HEK293 (cell line): ENCODE measurements around the gene ITSN1.

Experiments
- ATF2 ChIP-seq: fragments of 450-650 bp; formaldehyde crosslinking; IDR thresholded peaks from 2 replicates; pipeline ENCODE4 v1.5.1; 2016; ENCODE audit warnings: missing biosample characterization, missing genetic modification characterization, low read depth
- MEIS1 ChIP-seq: sonication (generic); formaldehyde crosslinking; IDR thresholded peaks from 2 replicates; pipeline ENCODE4 v1.8.1; 2022; ENCODE audit warnings: missing genetic modification reagents, mild to moderate bottlenecking, borderline replicate concordance
- PRDM2 ChIP-seq: fragments of 450-650 bp; formaldehyde crosslinking; IDR thresholded peaks from 2 replicates; pipeline ENCODE4 v1.5.1; 2016; ENCODE audit warnings: missing biosample characterization, missing genetic modification characterization, borderline replicate concordance
- RBAK ChIP-seq: fragments of 450-650 bp; formaldehyde crosslinking; IDR thresholded peaks from 2 replicates; pipeline ENCODE4 v1.5.1; 2016; ENCODE audit warnings: missing biosample characterization, missing genetic modification characterization
- ZIC2 ChIP-seq: fragments of 450-650 bp; formaldehyde crosslinking; IDR thresholded peaks from 2 replicates; pipeline ENCODE4 v1.5.1; 2016; ENCODE audit warnings: missing biosample characterization, missing genetic modification characterization
- ZNF140 ChIP-seq: fragments of 450-650 bp; formaldehyde crosslinking; IDR thresholded peaks from 2 replicates; pipeline ENCODE4 v1.5.1; 2016; ENCODE audit warnings: missing biosample characterization, missing genetic modification characterization
- ZNF280D ChIP-seq: fragments of 450-650 bp; formaldehyde crosslinking; IDR thresholded peaks from 2 replicates; pipeline ENCODE4 v1.5.1; 2016; ENCODE audit warnings: missing biosample characterization, missing genetic modification characterization
- ZNF426 ChIP-seq: fragments of 450-650 bp; formaldehyde crosslinking; IDR thresholded peaks from 2 replicates; pipeline ENCODE4 v1.5.1; 2017; ENCODE audit warnings: missing biosample characterization, missing genetic modification characterization, mild to moderate bottlenecking, inconsistent platforms, moderate library complexity
- ZNF473 ChIP-seq: fragments of 450-650 bp; formaldehyde crosslinking; IDR thresholded peaks from 2 replicates; pipeline ENCODE4 v1.5.1; 2017; ENCODE audit warnings: missing biosample characterization, missing genetic modification characterization
- ZNF488 ChIP-seq: fragments of 450-650 bp; formaldehyde crosslinking; IDR thresholded peaks from 2 replicates; pipeline ENCODE4 v1.5.1; 2016; ENCODE audit warnings: missing biosample characterization, missing genetic modification characterization
- ZNF549 ChIP-seq: fragments of 450-650 bp; IDR thresholded peaks from 2 replicates; pipeline ENCODE4 v1.5.1; 2018; ENCODE audit warnings: missing biosample characterization, missing genetic modification characterization, mild to moderate bottlenecking, inconsistent platforms, moderate library complexity
- ZNF660 ChIP-seq: fragments of 450-650 bp; IDR thresholded peaks from 2 replicates; pipeline ENCODE4 v1.5.1; 2018; ENCODE audit warnings: missing biosample characterization, mild to moderate bottlenecking, missing genetic modification characterization
- ZNF768 ChIP-seq: fragments of 450-650 bp; formaldehyde crosslinking; IDR thresholded peaks from 2 replicates; pipeline ENCODE4 v1.5.1; 2018; ENCODE audit warnings: missing biosample characterization, mild to moderate bottlenecking, missing genetic modification characterization
- ZNF777 ChIP-seq: fragments of 450-650 bp; formaldehyde crosslinking; IDR thresholded peaks from 2 replicates; pipeline ENCODE4 v1.5.1; 2017; ENCODE audit warnings: missing biosample characterization, missing genetic modification characterization, borderline replicate concordance
- ZXDB ChIP-seq: fragments of 450-650 bp; formaldehyde crosslinking; IDR thresholded peaks from 2 replicates; pipeline ENCODE4 v1.5.1; 2016; ENCODE audit warnings: missing biosample characterization, missing genetic modification characterization
- TF ChIP-seq, protein P1 (sequence below): fragments of 450-650 bp; formaldehyde crosslinking; IDR thresholded peaks from 2 replicates; pipeline ENCODE4 v1.5.1; 2016; ENCODE audit warnings: missing biosample characterization, missing genetic modification characterization, low read depth
- TF ChIP-seq, protein P2 (sequence below): fragments of 450-650 bp; formaldehyde crosslinking; IDR thresholded peaks from 2 replicates; pipeline ENCODE4 v1.5.1; 2016; ENCODE audit warnings: missing biosample characterization, missing genetic modification characterization
- TF ChIP-seq, protein P3 (sequence below): fragments of 450-650 bp; formaldehyde crosslinking; IDR thresholded peaks from 2 replicates; pipeline ENCODE4 v1.5.1; 2016; ENCODE audit warnings: missing biosample characterization, missing genetic modification characterization

ITSN1 gene

DNA sequence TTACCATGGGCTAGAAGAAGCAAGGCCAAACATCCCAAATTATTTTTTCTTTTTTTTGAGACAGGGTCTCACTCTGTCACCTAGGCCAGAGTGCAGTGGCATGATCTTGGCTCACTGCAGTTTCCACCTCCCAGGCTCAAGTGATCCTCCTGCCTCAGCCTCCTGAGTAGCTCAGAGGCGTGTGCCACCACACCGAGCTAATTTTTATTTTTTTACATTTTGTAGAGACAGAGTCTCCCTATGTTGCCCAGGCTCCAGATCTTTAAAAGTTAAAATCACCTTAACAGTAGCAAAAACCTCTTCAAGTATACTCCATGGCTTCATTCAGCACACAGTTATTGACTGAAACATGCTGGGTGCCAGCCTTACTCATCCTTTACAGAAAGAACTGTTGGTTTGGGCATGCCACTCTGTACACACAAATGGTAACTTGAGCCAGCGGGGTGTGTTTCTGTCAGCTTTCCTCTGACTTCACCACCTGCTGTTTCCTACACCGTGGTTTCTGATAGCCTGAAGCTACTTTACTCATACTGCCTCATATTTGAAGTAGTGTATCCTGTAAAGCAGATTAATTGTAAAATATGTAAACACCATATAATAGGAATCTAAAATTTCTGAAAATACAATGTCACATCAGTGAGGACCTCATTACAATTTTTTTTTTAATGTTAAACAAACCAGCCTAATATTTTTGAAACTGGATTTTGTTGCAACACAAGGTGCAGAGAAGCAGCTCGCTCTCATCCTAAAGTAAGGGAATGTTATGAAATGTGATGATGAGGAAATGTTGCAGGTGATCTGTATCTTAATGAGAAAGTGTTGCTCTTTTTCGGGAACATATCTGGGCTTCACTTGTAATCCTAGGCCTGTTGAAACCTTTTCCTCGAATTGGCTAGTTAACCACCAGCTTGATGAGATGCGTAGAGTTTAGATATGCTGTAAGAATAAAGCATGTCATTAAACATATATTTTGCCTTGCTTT lies 159.4 kb downstream of the ITSN1 start (continued):
- TF ChIP-seq PRDM2 (tag by site-specific recombination) (no peak), ZIC2 (tag by site-specific recombination) (peak; percentile 94), ZNF473 (no peak), ZNF140 (tag by site-specific recombination) (no peak), ZNF660 (tag by site-specific recombination) (peak; percentile 96), ZNF777 (tag by site-specific recombination) (no peak), ZNF549 (tag by site-specific recombination) (no peak), ZNF280D (tag by site-specific recombination) (no peak), ZNF488 (tag by site-specific recombination) (no peak), RBAK (tag by site-specific recombination) (no peak), ZXDB (peak; percentile 66), ZNF768 (tag by site-specific recombination) (no peak), ZNF426 (no peak), ATF2 (tag by site-specific recombination) (no peak), MEIS1 (CRISPR knock-in tag) (no peak)
- TF ChIP-seq, protein P1, sequence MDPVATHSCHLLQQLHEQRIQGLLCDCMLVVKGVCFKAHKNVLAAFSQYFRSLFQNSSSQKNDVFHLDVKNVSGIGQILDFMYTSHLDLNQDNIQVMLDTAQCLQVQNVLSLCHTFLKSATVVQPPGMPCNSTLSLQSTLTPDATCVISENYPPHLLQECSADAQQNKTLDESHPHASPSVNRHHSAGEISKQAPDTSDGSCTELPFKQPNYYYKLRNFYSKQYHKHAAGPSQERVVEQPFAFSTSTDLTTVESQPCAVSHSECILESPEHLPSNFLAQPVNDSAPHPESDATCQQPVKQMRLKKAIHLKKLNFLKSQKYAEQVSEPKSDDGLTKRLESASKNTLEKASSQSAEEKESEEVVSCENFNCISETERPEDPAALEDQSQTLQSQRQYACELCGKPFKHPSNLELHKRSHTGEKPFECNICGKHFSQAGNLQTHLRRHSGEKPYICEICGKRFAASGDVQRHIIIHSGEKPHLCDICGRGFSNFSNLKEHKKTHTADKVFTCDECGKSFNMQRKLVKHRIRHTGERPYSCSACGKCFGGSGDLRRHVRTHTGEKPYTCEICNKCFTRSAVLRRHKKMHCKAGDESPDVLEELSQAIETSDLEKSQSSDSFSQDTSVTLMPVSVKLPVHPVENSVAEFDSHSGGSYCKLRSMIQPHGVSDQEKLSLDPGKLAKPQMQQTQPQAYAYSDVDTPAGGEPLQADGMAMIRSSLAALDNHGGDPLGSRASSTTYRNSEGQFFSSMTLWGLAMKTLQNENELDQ (tag by site-specific recombination): no peak
- TF ChIP-seq, protein P2, sequence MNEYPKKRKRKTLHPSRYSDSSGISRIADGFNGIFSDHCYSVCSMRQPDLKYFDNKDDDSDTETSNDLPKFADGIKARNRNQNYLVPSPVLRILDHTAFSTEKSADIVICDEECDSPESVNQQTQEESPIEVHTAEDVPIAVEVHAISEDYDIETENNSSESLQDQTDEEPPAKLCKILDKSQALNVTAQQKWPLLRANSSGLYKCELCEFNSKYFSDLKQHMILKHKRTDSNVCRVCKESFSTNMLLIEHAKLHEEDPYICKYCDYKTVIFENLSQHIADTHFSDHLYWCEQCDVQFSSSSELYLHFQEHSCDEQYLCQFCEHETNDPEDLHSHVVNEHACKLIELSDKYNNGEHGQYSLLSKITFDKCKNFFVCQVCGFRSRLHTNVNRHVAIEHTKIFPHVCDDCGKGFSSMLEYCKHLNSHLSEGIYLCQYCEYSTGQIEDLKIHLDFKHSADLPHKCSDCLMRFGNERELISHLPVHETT: peak; percentile 85; the same call in 1 of the 2 replicates
- TF ChIP-seq, protein P3, sequence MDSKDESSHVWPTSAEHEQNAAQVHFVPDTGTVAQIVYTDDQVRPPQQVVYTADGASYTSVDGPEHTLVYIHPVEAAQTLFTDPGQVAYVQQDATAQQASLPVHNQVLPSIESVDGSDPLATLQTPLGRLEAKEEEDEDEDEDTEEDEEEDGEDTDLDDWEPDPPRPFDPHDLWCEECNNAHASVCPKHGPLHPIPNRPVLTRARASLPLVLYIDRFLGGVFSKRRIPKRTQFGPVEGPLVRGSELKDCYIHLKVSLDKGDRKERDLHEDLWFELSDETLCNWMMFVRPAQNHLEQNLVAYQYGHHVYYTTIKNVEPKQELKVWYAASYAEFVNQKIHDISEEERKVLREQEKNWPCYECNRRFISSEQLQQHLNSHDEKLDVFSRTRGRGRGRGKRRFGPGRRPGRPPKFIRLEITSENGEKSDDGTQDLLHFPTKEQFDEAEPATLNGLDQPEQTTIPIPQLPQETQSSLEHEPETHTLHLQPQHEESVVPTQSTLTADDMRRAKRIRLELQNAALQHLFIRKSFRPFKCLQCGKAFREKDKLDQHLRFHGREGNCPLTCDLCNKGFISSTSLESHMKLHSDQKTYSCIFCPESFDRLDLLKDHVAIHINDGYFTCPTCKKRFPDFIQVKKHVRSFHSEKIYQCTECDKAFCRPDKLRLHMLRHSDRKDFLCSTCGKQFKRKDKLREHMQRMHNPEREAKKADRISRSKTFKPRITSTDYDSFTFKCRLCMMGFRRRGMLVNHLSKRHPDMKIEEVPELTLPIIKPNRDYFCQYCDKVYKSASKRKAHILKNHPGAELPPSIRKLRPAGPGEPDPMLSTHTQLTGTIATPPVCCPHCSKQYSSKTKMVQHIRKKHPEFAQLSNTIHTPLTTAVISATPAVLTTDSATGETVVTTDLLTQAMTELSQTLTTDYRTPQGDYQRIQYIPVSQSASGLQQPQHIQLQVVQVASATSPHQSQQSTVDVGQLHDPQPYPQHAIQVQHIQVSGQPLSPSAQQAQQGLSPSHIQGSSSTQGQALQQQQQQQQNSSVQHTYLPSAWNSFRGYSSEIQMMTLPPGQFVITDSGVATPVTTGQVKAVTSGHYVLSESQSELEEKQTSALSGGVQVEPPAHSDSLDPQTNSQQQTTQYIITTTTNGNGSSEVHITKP (tag by site-specific recombination): peak; percentile 67
